ENCODE measurements around the gene TLR8.

GRCh38 chrX:12934850-12935249 is 28.4 kb downstream of the TLR8 start:
- TF ChIP-seq CTCF (IDR thresholded peaks at IDR 0.05) = no peak
- no peak for TF ChIP-seq REST (IDR thresholded peaks at IDR 0.05; ENCODE audit: low read depth, low read length)
- TF ChIP-seq POLR2AphosphoS5 (IDR thresholded peaks at IDR 0.05; ENCODE audit: low read depth, low read length) = no peak
- TF ChIP-seq EP300 (IDR thresholded peaks at IDR 0.05; ENCODE audit: borderline replicate concordance in 1 of 2, low read depth in 1 of 2, low read length in 1 of 2) = no peak
- TF ChIP-seq SMC3 (IDR thresholded peaks at IDR 0.05; ENCODE audit: low read depth, low read length) = no peak
- TF ChIP-seq SIN3A (IDR thresholded peaks at IDR 0.05; ENCODE audit: borderline replicate concordance, low read depth, low read length) = no peak
- no peak for TF ChIP-seq MAX (IDR thresholded peaks at IDR 0.05; ENCODE audit: low read depth)
- TF ChIP-seq PBX3 (IDR thresholded peaks at IDR 0.05) = no peak
- TF ChIP-seq CHD2 (IDR thresholded peaks at IDR 0.05; ENCODE audit: low read length, partially characterized antibody) = no peak
- no peak for TF ChIP-seq RAD21 (IDR thresholded peaks at IDR 0.05; ENCODE audit: low read length)
- no peak for TF ChIP-seq YY1 (IDR thresholded peaks at IDR 0.05; ENCODE audit: low read depth)
- no peak for TF ChIP-seq USF2 (IDR thresholded peaks at IDR 0.05; ENCODE audit: borderline replicate concordance, low read depth, low read length)
- TF ChIP-seq EZH2phosphoT487 (IDR thresholded peaks at IDR 0.05; ENCODE audit: borderline replicate concordance, low read depth) = no peak
- no peak for TF ChIP-seq ELF1 (IDR thresholded peaks at IDR 0.05)

Data from SK-N-SH (cell line).